Gastroesophageal sphincter (tissue), 4 donors: ENCODE data around the gene SSTR3. TPM values are rescaled to one million over a fixed set of nuclear protein-coding genes. Genes with fewer than 3 reads are reported as not detected.

Experiments
- ATAC-seq: fragments of 150-250 bp; one replicate; pipeline ENCODE4 v1.9.1; 2016; ENCODE audit warnings: mild to moderate bottlenecking, moderate library complexity
- H3K27ac ChIP-seq, 4 donors: fragments of 200-600 bp; sonication (generic) in 3 of 4; 1 replicate in 3 of 4; 2 replicates in 1 of 4; pipeline ENCODE4 v1.5.1; 2016 to 2019
- H3K27me3 ChIP-seq: fragments of 200-600 bp; sonication (generic); one replicate; pipeline ENCODE4 v1.5.1; 2019
- H3K36me3 ChIP-seq, 2 donors: fragments of 200-600 bp; sonication (generic); one replicate each; pipeline ENCODE4 v1.5.1; 2019; ENCODE audit warnings: control low read depth in 1 of 2
- H3K4me1 ChIP-seq, 3 donors: fragments of 200-600 bp; sonication (generic); 1 replicate in 2 of 3; 2 replicates in 1 of 3; pipeline ENCODE4 v1.5.1; 2016 to 2019; ENCODE audit warnings: control low read depth in 2 of 3
- H3K4me3 ChIP-seq, 2 donors: fragments of 200-600 bp; sonication (generic); one replicate each; pipeline ENCODE4 v1.5.1; 2019; ENCODE audit warnings: mild to moderate bottlenecking in 1 of 2, moderate library complexity in 1 of 2
- H3K9me3 ChIP-seq, 3 donors: fragments of 200-600 bp; sonication (generic); one replicate each; pipeline ENCODE4 v1.5.1; 2017 to 2019; ENCODE audit warnings: control low read depth in 2 of 3
- EP300 ChIP-seq: sonication (generic); formaldehyde crosslinking; IDR thresholded peaks from one replicate; pipeline ENCODE4 v1.6.1; 2017; ENCODE audit warnings: antibody characterized with exemption, mild to moderate bottlenecking
- POLR2A ChIP-seq, 2 donors: fragments of 450-650 bp; IDR thresholded peaks; one replicate each; pipeline ENCODE4 v1.6.1; 2017; ENCODE audit warnings: antibody characterized with exemption in 2 of 2, mild to moderate bottlenecking in 2 of 2, moderate library complexity in 1 of 2
- POLR2AphosphoS5 ChIP-seq: sonication (generic); formaldehyde crosslinking; IDR thresholded peaks from one replicate; pipeline ENCODE4 v1.6.1; 2017; ENCODE audit warnings: antibody characterized with exemption
- WGBS, 2 donors: methylation state at CpG; one replicate each; pipeline ENCODE4 v1.1.5; 2018; ENCODE audit warnings: low coverage in 1 of 2; 5-methylcytosine and 5-hydroxymethylcytosine counted together
- total RNA-seq, 4 donors: library from RNA; depleted of rRNA; stranded (reverse); fragments of >200 nt; gene quantifications; one replicate each; pipeline ENCODE4 v1.1.0, GENCODE V29; 2016
- TF ChIP-seq, protein P1 (sequence below), 4 experiments: fragments of 200-600 bp in 2 of 4; fragments of 450-650 bp in 2 of 4; sonication (generic) in 1 of 4; IDR thresholded peaks; one replicate each; pipeline ENCODE4 v1.5.1; 2017 to 2019; ENCODE audit warnings: antibody characterized with exemption in 4 of 4, mild to moderate bottlenecking in 2 of 4, moderate library complexity in 2 of 4

SSTR3 gene
- total RNA-seq, result not detected

DNA sequence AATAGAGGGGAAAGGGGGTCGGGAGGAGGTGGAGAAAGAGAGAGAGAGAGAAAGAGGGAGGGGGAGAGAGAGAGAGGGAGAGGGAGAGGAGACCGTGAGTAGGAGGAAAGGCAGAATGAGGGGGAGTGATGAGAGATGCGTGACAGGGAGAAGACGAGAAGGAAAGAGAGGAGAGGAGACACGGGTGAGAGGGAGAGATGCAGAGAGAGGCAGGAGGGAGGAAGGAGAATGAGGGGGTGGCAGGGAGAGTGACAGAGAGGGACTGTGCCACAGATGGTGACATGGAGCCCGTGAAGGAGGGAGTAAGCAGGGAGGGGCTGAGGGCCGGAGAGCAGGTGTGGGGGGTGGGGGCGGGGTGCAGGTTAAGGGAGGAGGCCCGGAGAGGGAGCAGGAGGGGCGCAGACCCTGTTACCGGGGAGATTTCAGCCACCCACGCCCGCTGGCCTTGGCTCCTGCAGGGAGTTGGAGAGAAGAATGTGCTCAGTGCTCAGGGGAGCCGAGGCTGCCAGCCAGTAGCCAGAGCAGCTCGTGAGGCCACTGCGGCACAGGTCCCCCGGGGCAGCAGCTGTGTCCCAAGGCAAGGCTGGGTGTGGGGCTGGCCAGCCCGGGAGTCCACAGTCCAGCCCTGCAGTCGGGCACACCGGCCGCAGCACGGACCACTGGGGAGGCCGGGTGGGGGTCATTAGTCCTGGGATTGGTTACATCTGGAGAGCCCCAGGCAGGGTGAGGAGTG is at the start of gene SSTR3:
Gene SSTR3 (minus strand): TSS at position 304 of the 733 bp plus-strand sequence. CDS start 4,674 bp downstream, outside the sequence.
- TF ChIP-seq POLR2A (IDR thresholded peaks at IDR 0.05) (no peak), EP300 (no peak), POLR2AphosphoS5 (no peak)
- TF ChIP-seq, protein P1, sequence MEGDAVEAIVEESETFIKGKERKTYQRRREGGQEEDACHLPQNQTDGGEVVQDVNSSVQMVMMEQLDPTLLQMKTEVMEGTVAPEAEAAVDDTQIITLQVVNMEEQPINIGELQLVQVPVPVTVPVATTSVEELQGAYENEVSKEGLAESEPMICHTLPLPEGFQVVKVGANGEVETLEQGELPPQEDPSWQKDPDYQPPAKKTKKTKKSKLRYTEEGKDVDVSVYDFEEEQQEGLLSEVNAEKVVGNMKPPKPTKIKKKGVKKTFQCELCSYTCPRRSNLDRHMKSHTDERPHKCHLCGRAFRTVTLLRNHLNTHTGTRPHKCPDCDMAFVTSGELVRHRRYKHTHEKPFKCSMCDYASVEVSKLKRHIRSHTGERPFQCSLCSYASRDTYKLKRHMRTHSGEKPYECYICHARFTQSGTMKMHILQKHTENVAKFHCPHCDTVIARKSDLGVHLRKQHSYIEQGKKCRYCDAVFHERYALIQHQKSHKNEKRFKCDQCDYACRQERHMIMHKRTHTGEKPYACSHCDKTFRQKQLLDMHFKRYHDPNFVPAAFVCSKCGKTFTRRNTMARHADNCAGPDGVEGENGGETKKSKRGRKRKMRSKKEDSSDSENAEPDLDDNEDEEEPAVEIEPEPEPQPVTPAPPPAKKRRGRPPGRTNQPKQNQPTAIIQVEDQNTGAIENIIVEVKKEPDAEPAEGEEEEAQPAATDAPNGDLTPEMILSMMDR (IDR thresholded peaks at IDR 0.05), result no peak
- no peak for ATAC-seq
- WGBS, 2 donors, result 9 to 16% methylated on average over 12 to 14 of the region's 23 CpGs
- peaks cover 56% of the 10 kb centered on the region for H3K27me3 ChIP-seq
- no peak within 1 kb of the TSS for H3K27ac ChIP-seq
- peaks cover 0 to 4% (median 0%) of the 10 kb centered on the region in 3 donors for H3K4me1 ChIP-seq
- no peak within 1 kb of the TSS for H3K4me3 ChIP-seq
- H3K9me3 ChIP-seq, result no peaks in the 10 kb centered on the region
- no peaks in the 10 kb centered on the region for H3K36me3 ChIP-seq

DNA sequence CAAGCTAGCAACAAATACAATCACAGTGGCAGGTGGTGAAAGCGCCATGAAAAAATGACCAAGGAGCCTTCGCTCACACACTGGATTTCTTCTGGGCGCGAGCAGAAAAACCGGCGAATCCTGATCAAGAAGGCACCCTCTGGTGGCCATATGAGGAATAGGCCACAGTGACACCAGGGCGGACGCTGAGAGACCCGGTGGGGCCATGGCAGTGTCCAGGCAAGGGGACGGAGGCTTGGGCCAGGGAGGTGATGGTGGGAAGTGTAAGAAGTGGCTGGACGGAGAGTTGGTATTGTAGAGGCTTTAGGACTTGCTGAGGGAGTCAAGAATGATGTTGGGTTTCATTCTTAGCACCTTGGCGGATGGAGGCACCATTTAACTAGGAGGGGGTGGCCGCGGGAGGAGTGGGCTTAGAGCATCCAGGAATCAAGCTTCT is 48.6 kb upstream of the SSTR3 start:
- ATAC-seq, result no peak
- Histone ChIP-seq H3K9me3 (peaks cover 0 to 17% (median 0%) of the 10 kb centered on the region in 3 donors), H3K27me3 (peaks cover 93% of the 10 kb centered on the region), H3K4me3 (no peak overlapping the region), H3K4me1 (no peaks in the 10 kb centered on the region), H3K27ac (no peak overlapping the region), H3K36me3 (peaks cover 0 to 4% of the 10 kb centered on the region in 2 donors)
- 11 to 18% methylated on average over 12 of the region's 14 CpGs for WGBS, 2 donors
- no peak for TF ChIP-seq EP300
- TF ChIP-seq, protein P1 (IDR thresholded peaks at IDR 0.05), result peak in 3 of 4 experiments; percentile 57 to 84 (median 69)

DNA sequence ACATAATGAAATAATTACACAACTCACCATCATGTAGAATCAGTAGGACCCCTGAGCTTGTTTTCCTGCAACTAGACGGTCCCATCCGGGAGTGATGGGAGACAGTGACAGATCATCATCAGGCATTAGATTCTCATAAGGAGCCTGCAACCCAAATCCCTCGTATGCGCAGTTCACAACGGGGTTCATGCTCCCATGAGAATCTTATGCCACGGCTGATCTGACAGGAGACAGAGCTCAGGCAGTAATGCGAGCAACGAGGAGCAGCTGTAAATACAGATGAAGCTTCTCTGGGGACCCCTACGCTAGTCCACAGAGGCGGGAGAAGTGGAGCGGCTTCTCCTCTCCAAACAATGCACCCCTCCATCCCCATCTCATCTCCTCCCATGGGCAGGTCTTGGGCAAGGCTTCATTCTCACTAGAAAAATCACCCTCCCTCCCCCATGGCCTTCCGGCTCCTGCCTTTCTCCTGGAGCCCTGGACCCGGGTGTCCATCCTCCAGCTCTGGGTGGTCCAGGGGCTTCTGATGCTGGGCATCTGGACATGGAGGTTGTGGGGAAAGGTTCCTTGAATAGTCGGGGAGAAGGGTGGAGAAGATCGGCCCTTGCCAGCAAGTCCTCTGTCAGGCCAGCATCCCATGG is 48.0 kb upstream of the SSTR3 start:
- H3K4me3 ChIP-seq, result no peak overlapping the region
- TF ChIP-seq EP300, result no peak
- TF ChIP-seq POLR2A (IDR thresholded peaks at IDR 0.05), result no peak
- TF ChIP-seq, protein P1 (IDR thresholded peaks at IDR 0.05), result no peak
- TF ChIP-seq POLR2AphosphoS5, result no peak
- no peak overlapping the region for H3K27ac ChIP-seq
- H3K36me3 ChIP-seq, result peaks cover 0 to 4% of the 10 kb centered on the region in 2 donors
- H3K27me3 ChIP-seq, result peaks cover 93% of the 10 kb centered on the region
- WGBS, 2 donors, result 7 to 29% methylated on average over 3 to 7 of the region's 15 CpGs
- H3K4me1 ChIP-seq, result no peaks in the 10 kb centered on the region
- no peak for ATAC-seq
- peaks cover 0 to 17% (median 0%) of the 10 kb centered on the region in 3 donors for H3K9me3 ChIP-seq

DNA sequence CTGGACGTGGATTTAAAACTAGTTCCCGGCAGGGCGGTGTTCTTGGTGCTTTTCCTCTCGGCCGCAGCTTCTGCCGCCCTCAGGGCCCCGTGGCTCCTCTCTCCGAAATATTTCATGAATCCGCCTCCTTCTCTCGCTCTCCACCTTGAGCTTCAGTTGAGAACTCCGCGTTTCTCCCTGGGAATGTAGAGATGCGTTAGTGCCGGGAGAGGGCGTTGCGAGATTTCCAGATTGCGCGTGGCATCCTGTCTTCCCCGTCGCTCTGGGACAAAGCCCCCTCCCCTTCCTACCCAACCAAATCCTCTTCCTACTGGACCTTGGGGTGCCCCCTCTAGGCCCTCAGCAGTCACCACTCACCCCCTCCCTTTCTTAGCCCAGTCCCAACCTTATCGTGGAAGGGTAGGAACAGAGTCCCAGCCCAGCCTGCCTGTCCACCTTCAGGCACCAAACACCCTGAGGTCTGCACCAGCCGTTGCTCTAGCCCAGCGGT is 47.3 kb upstream of the SSTR3 start:
- TF ChIP-seq, protein P1 (IDR thresholded peaks at IDR 0.05), result peak in 1 of 4 experiments; percentile 32
- TF ChIP-seq POLR2A (IDR thresholded peaks at IDR 0.05), result no peak
- 4 to 11% methylated on average over 19 to 23 of the region's 23 CpGs for WGBS, 2 donors
- peaks cover 93% of the 10 kb centered on the region for H3K27me3 ChIP-seq
- peaks cover 0 to 13% (median 0%) of the 10 kb centered on the region in 3 donors for H3K9me3 ChIP-seq
- no peak overlapping the region for H3K4me3 ChIP-seq
- no peaks in the 10 kb centered on the region for H3K4me1 ChIP-seq
- no peak for ATAC-seq
- peaks cover 0 to 4% of the 10 kb centered on the region in 2 donors for H3K36me3 ChIP-seq
- H3K27ac ChIP-seq, result no peak overlapping the region
